CD4-positive, alpha-beta memory T cell (primary cell): ENCODE data around the gene FLRT2. TPM values are rescaled to one million over a fixed set of nuclear protein-coding genes. Genes with fewer than 3 reads are reported as not detected.

ENCODE experiments used
- CTCF ChIA-PET: fragments of 350-600 bp; sonication (Branson Sonifier 250); formaldehyde crosslinking; loops from one replicate; lab custom pipeline; 2021; ENCODE audit warnings: inconsistent platforms; ENCODE audit not compliant: partially characterized antibody; lab: Charles Lee
- POLR2A ChIA-PET: fragments of 350-600 bp; sonication (Branson Sonifier 250); formaldehyde crosslinking; loops from one replicate; lab custom pipeline; 2021; ENCODE audit not compliant: partially characterized antibody; lab: Charles Lee
- DNase-seq, 5 donors: peaks; one replicate each; pipeline versions ENCODE4 v3.0.0 to v3.0.0-alpha.2; 2020 to 2022; ENCODE audit warnings: mixed read lengths in 1 of 5
- H3K27ac ChIP-seq: one replicate; pipeline ENCODE4 v1.7.0; 2013; ENCODE audit warnings: low read depth, low read length
- H3K27me3 ChIP-seq: 2 replicates; pipeline ENCODE4 v1.7.0; 2013; ENCODE audit warnings: mild to moderate bottlenecking, low read length, moderate library complexity; ENCODE audit not compliant: insufficient read depth
- H3K36me3 ChIP-seq: 2 replicates; pipeline ENCODE4 v1.7.0; 2013; ENCODE audit warnings: mild to moderate bottlenecking, low read length, moderate library complexity; ENCODE audit not compliant: insufficient read depth
- H3K4me1 ChIP-seq: 2 replicates; pipeline ENCODE4 v1.7.0; 2013; ENCODE audit warnings: mild to moderate bottlenecking, low read length, moderate library complexity; ENCODE audit not compliant: insufficient read depth
- H3K4me3 ChIP-seq, 2 donors: one replicate each; pipeline ENCODE4 v1.7.0; 2013; ENCODE audit warnings: low read length in 2 of 2, mild to moderate bottlenecking in 1 of 2
- H3K9me3 ChIP-seq, 2 donors: one replicate each; pipeline ENCODE4 v1.7.0; 2013; ENCODE audit warnings: low read length in 2 of 2, control low read depth in 1 of 2; ENCODE audit not compliant: control insufficient read depth in 1 of 2
- H3K27ac Mint-ChIP-seq, 7 donors: one replicate each; pipeline ENCODE4 v1.8.0; 2020 to 2021; ENCODE audit warnings: mixed read lengths in 7 of 7, mild to moderate bottlenecking in 6 of 7, inconsistent platforms in 3 of 7, moderate library complexity in 3 of 7
- H3K27me3 Mint-ChIP-seq, 2 donors: one replicate each; pipeline ENCODE4 v1.8.0; 2020 to 2021; ENCODE audit warnings: mixed read lengths in 2 of 2
- H3K36me3 Mint-ChIP-seq, 2 donors: one replicate each; pipeline ENCODE4 v1.8.0; 2020 to 2021; ENCODE audit warnings: mixed read lengths in 2 of 2, inconsistent platforms in 1 of 2, mild to moderate bottlenecking in 1 of 2
- H3K4me1 Mint-ChIP-seq, 4 donors: one replicate each; pipeline ENCODE4 v1.8.0; 2020 to 2021; ENCODE audit warnings: mixed read lengths in 4 of 4, mild to moderate bottlenecking in 1 of 4
- H3K4me3 Mint-ChIP-seq, 8 donors: one replicate each; pipeline ENCODE4 v1.8.0; 2020 to 2021; ENCODE audit warnings: mixed read lengths in 8 of 8, mild to moderate bottlenecking in 7 of 8, moderate library complexity in 6 of 8, inconsistent platforms in 3 of 8
- H3K9me3 Mint-ChIP-seq, 8 donors: one replicate each; pipeline ENCODE4 v1.8.0; 2020 to 2021; ENCODE audit warnings: mixed read lengths in 8 of 8, mild to moderate bottlenecking in 5 of 8, inconsistent platforms in 3 of 8, moderate library complexity in 1 of 8
- intact Hi-C: fragments of 100-400 bp; cut with micrococcal nuclease; formaldehyde crosslinking; loops from one replicate; pipeline ENCODE4 v1.15.1; 2023
- polyA plus RNA-seq, 2 donors: library from polyadenylated mRNA; unstranded; fragments of 300-500 nt; fragmentation: Illumina TruSeq; gene quantifications; one replicate each; pipeline ENCODE4 v1.2.3, GENCODE V29; 2021
- total RNA-seq, 2 experiments: library from RNA; stranded (reverse); gene quantifications; one replicate each; pipeline ENCODE4 v1.2.3, GENCODE V29; 2021

FLRT2 gene
- total and polyA plus RNA-seq, 4 experiments from 2014 or later, result 0.03 TPM; not detected in 3

DNA sequence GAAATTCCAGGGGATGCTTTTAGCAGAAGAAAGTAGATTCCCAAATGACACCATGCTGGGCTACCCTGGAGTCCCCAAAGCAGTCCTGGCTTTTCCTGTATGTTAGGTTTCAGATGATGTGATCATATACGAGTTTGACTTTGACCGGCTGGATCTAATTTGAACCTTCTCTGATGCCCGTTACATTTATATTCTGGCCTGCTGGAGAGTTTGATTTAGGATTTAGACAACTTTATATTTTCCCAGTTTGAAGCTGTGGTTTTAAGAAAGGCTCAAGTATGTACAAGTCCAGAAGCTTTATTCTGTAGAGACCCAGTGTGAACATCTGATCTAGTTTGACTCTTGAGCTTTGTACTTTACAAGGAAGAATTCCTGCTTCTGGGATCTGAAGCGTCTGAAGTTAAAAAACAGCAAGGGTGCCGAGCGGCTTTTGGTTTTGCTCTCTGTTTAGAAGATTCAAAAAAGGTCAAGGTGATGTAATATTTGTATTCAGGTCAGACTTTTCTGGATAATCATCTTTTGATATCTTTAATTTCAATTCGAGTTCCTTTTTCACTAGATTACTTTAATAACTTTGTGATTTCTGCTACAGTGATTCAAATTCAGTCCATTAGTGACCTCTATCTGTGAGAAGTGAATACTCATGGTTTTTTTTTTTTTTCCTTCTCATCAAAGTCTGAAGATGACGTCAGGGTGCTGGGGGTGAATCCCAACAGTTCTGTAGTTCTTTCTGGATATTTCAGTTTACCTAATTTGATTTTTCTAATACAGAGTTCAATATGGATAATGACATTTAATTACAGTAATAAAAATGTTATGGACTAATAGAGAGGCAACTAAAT lies 6.3 kb downstream of the FLRT2 start:
- no peak overlapping the region for H3K4me3 Mint-ChIP-seq
- H3K27ac Mint-ChIP-seq, result no peak overlapping the region
- no peaks in the 10 kb centered on the region for H3K36me3 Mint-ChIP-seq
- ChIA-PET POLR2A (no interaction called here), CTCF (no interaction called here)
- peaks cover 28 to 33% of the 10 kb centered on the region in 2 donors for H3K27me3 Mint-ChIP-seq
- no peak for DNase-seq
- Histone ChIP-seq H3K4me1 (no peaks in the 10 kb centered on the region), H3K4me3 (no peak overlapping the region), H3K9me3 (no peaks in the 10 kb centered on the region), H3K36me3 (no peaks in the 10 kb centered on the region), H3K27ac (no peak overlapping the region), H3K27me3 (no peaks in the 10 kb centered on the region)
- H3K9me3 Mint-ChIP-seq, result peaks cover 0 to 17% (median 6%) of the 10 kb centered on the region in 8 donors
- intact Hi-C loops, result no loop called here
- H3K4me1 Mint-ChIP-seq, result peaks cover 0 to 14% (median 5%) of the 10 kb centered on the region in 4 donors

DNA sequence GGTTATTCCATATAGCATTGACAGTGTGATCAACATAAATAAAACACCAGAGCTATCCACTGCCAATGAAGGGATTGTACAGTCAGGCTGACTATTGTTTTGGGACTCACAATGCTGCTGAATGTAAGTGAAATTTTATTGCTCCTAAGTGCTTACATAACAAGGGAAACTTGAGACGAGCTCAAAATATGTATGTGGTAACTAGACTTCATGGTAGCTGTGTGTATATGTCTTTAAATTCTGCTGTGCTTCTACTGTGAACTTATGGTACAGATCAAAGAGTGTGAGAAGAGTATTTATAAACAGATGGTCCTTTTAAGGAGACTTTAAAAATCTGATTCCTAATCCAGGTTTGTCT lies 6.9 kb downstream of the FLRT2 start:
- H3K9me3 ChIP-seq, result no peaks in the 10 kb centered on the region

DNA sequence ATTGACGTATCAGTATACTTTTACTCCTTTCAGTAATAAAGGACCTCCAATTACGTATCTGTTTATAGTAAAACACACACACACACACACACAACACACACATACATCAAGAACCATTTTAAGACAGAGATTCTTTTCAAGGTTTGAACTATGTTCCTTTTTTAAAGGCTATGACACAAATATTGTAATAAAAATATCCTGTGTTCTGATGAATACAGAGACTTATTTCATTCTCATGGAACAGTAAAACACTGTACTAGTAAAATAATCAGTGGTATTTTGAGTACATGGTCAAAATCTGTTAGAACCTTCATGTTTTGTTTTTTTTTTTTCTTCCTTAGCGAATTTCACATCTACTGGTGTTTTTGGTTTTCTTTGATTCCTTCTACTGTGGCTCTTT lies 7.6 kb downstream of the FLRT2 start:
- H3K9me3 ChIP-seq, result no peaks in the 10 kb centered on the region
- H3K36me3 Mint-ChIP-seq, result no peaks in the 10 kb centered on the region
- no peaks in the 10 kb centered on the region for H3K27me3 ChIP-seq
- no peak overlapping the region for H3K27ac ChIP-seq
- DNase-seq, result no peak
- H3K27ac Mint-ChIP-seq, result no peak overlapping the region
- intact Hi-C loops, result no loop called here
- H3K36me3 ChIP-seq, result no peaks in the 10 kb centered on the region
- peaks cover 14 to 20% of the 10 kb centered on the region in 2 donors for H3K27me3 Mint-ChIP-seq
- H3K4me1 Mint-ChIP-seq, result peaks cover 0 to 4% (median 3%) of the 10 kb centered on the region in 4 donors
- H3K9me3 Mint-ChIP-seq, result peaks cover 0 to 10% (median 4%) of the 10 kb centered on the region in 8 donors
- POLR2A ChIA-PET, result no interaction called here
- H3K4me3 ChIP-seq, result no peak overlapping the region
- H3K4me1 ChIP-seq, result no peaks in the 10 kb centered on the region
- CTCF ChIA-PET, result no interaction called here
- no peak overlapping the region for H3K4me3 Mint-ChIP-seq

More for the DNA sequence above, 6.9 kb downstream of the FLRT2 start:
- Mint-ChIP-seq H3K4me1 (peaks cover 0 to 11% (median 4%) of the 10 kb centered on the region in 4 donors), H3K27ac (no peak overlapping the region), H3K36me3 (no peaks in the 10 kb centered on the region), H3K9me3 (peaks cover 0 to 14% (median 6%) of the 10 kb centered on the region in 8 donors), H3K4me3 (no peak overlapping the region), H3K27me3 (peaks cover 22 to 27% of the 10 kb centered on the region in 2 donors)
- Histone ChIP-seq H3K36me3 (no peaks in the 10 kb centered on the region), H3K27ac (no peak overlapping the region), H3K27me3 (no peaks in the 10 kb centered on the region), H3K4me3 (no peak overlapping the region), H3K4me1 (no peaks in the 10 kb centered on the region)
- no peak for DNase-seq
- CTCF ChIA-PET, result no interaction called here
- intact Hi-C loops, result no loop called here
- POLR2A ChIA-PET, result no interaction called here

DNA sequence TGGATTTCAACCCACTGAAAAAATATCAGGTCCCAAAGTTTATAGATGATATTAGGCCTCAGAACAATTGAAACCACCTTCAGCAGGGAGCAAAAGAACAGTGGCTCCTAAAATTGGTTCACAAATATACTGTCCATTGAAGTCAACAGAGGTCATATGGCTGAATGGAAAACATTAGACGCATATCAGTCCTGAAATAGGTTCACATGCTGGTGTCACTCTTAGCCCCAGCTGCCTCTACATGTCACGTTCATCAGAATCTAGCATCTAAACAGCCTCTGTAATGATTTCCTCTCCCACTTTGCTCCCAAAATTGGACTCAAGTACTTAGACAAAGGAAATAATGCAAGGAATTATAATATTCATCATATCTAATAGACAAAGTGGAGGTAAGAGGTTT lies 8.7 kb downstream of the FLRT2 start:
- intact Hi-C loops, result no loop called here
- POLR2A ChIA-PET, result no interaction called here
- no peaks in the 10 kb centered on the region for H3K4me1 ChIP-seq
- Mint-ChIP-seq H3K4me3 (no peak overlapping the region), H3K27ac (no peak overlapping the region), H3K27me3 (peaks cover 10 to 15% of the 10 kb centered on the region in 2 donors), H3K9me3 (peaks cover 0 to 10% (median 4%) of the 10 kb centered on the region in 8 donors), H3K4me1 (no peaks in the 10 kb centered on the region), H3K36me3 (no peaks in the 10 kb centered on the region)
- H3K27me3 ChIP-seq, result no peaks in the 10 kb centered on the region
- no peaks in the 10 kb centered on the region for H3K9me3 ChIP-seq
- H3K36me3 ChIP-seq, result no peaks in the 10 kb centered on the region
- CTCF ChIA-PET, result no interaction called here
- no peak overlapping the region for H3K4me3 ChIP-seq
- H3K27ac ChIP-seq, result no peak overlapping the region
- no peak for DNase-seq

DNA sequence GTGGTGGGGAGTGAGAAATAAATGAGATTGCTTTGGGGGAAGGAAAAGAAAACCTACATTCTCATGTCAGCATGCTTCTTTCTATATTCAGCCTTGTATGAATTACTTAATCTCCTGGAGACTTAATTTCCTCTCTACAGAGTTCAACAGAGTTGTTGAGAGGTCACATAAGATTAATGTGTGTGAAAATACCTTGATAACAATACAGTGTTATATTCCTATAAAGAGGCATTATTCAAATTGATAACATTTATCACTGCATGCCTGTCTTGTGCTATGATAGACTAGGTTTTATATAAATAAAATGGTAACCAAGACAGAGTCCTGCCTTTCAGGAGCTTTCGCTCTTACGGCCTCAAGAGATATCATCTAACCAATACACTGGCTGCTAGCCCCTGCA lies 9.6 kb downstream of the FLRT2 start:
- peaks cover 0 to 9% (median 3%) of the 10 kb centered on the region in 8 donors for H3K9me3 Mint-ChIP-seq
- Histone ChIP-seq H3K4me3 (no peak overlapping the region), H3K4me1 (no peaks in the 10 kb centered on the region), H3K27me3 (no peaks in the 10 kb centered on the region), H3K27ac (no peak overlapping the region), H3K9me3 (no peaks in the 10 kb centered on the region), H3K36me3 (no peaks in the 10 kb centered on the region)
- intact Hi-C loops, result no loop called here
- no peaks in the 10 kb centered on the region for H3K4me1 Mint-ChIP-seq
- no peak overlapping the region for H3K4me3 Mint-ChIP-seq
- POLR2A ChIA-PET, result no interaction called here
- no peaks in the 10 kb centered on the region for H3K36me3 Mint-ChIP-seq
- CTCF ChIA-PET, result no interaction called here
- no peak overlapping the region for H3K27ac Mint-ChIP-seq
- peaks cover 3 to 8% of the 10 kb centered on the region in 2 donors for H3K27me3 Mint-ChIP-seq
- no peak for DNase-seq

DNA sequence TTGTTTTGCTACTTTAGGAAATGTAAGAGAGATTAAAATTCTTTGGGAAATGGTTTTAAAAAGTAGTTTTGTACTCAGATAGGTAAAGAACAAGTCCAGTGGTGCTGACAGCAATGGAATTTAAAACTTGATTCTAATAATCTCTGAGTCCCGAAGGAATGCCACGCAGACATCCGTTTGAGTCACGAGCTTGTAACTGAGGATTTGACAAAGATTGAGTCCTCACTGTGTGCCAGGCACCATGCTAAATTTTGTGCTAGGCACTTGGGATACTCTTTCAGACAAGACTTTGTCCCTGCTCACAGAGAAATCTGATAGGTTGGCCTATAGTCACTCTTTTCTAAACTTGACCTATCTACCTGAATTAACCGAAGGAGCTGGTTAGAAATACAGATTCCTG lies 12.7 kb downstream of the FLRT2 start:
- H3K4me3 ChIP-seq, result no peak overlapping the region
- H3K4me3 Mint-ChIP-seq, result no peak overlapping the region
- intact Hi-C loops, result no loop called here
- no peak overlapping the region for H3K27ac ChIP-seq
- H3K36me3 Mint-ChIP-seq, result no peaks in the 10 kb centered on the region
- no peaks in the 10 kb centered on the region for H3K27me3 ChIP-seq
- DNase-seq, result no peak
- H3K9me3 ChIP-seq, result no peaks in the 10 kb centered on the region
- H3K27ac Mint-ChIP-seq, result no peak overlapping the region
- H3K4me1 ChIP-seq, result no peaks in the 10 kb centered on the region
- H3K9me3 Mint-ChIP-seq, result peaks cover 0 to 6% (median 2%) of the 10 kb centered on the region in 8 donors
- ChIA-PET POLR2A (no interaction called here), CTCF (no interaction called here)
- no peaks in the 10 kb centered on the region for H3K4me1 Mint-ChIP-seq
- H3K36me3 ChIP-seq, result no peaks in the 10 kb centered on the region
- H3K27me3 Mint-ChIP-seq, result no peaks in the 10 kb centered on the region

DNA sequence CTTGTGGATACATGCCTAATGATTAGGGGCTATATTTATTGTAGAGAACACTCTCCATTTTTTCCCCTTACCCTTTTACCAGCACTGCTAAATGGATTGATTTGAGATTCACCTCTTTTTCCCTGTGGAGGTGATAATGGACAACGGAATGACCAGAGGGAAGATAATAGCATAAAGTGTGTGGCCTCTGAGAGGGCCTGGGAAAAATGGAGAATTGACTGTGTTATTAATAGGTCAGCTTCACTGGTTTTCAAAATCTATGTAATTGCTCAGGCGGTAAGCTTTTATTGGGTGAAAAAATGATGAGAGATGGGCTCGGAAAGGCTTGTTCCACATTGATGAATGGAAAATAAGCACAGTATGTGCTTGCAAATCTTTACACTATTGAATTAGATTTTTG lies 15.8 kb downstream of the FLRT2 start:
- intact Hi-C loops, result no loop called here
- Histone ChIP-seq H3K36me3 (no peaks in the 10 kb centered on the region), H3K27me3 (no peaks in the 10 kb centered on the region), H3K4me3 (no peak overlapping the region), H3K9me3 (no peaks in the 10 kb centered on the region), H3K4me1 (no peaks in the 10 kb centered on the region), H3K27ac (no peak overlapping the region)
- Mint-ChIP-seq H3K36me3 (no peaks in the 10 kb centered on the region), H3K27me3 (no peaks in the 10 kb centered on the region), H3K9me3 (peaks cover 0 to 10% (median under 1%) of the 10 kb centered on the region in 8 donors), H3K4me1 (no peaks in the 10 kb centered on the region), H3K4me3 (no peak overlapping the region), H3K27ac (no peak overlapping the region)
- DNase-seq, result no peak
- POLR2A ChIA-PET, result no interaction called here
- CTCF ChIA-PET, result no interaction called here
